Measurements from ENCODE around the gene OTOG. TPM values are rescaled to one million over a fixed set of nuclear protein-coding genes. Genes with fewer than 3 reads are reported as not detected.

Gene OTOG
- total RNA-seq, 1 donor from 2014 or later, result not detected

GRCh38 chr11:17696741-17697140 is 149.7 kb downstream of the OTOG start:
- Histone ChIP-seq H3K27ac (replicated peaks) (no peak overlapping the region), H3K9me3 (replicated peaks) (no peaks in the 10 kb centered on the region), H3K36me3 (no peaks in the 10 kb centered on the region), H3K4me3 (no peak overlapping the region), H3K27me3 (ENCODE audit: low read depth) (peaks cover 61% of the 10 kb centered on the region), H3K4me1 (peaks cover 6% of the 10 kb centered on the region)
- TF ChIP-seq CTCF (IDR thresholded peaks at IDR 0.05; ENCODE audit: borderline replicate concordance), result no peak
- intact Hi-C loops (cut with micrococcal nuclease), result no loop called here
- DNase-seq, result no peak

Other genes starting within 250 kb of the OTOG start
- gene NCR3LG1, start 195.5 kb upstream of the OTOG start, total RNA-seq, result 0.80 TPM
- gene KCNJ11, start 158.6 kb upstream of the OTOG start, total RNA-seq, result 17.5 TPM
- 1.1 TPM for gene ABCC8, start 70.4 kb upstream of the OTOG start, total RNA-seq
- gene USH1C, start 2.8 kb upstream of the OTOG start, total RNA-seq, result not detected
- not detected for gene MYOD1, start 172.3 kb downstream of the OTOG start, total RNA-seq
- gene KCNC1, start 187.5 kb downstream of the OTOG start, total RNA-seq, result not detected

All from left ventricle myocardium inferior (tissue), 1 donor.